HG02623 (cell line): ENCODE results near the gene OR2L8.

ENCODE experiments used
- ATAC-seq: cut with Tn5 transposase; IDR thresholded peaks from one replicate; pipeline ENCODE4 v1.9.1; 2021; ENCODE audit warnings: moderate library complexity; ENCODE audit not compliant: unreplicated experiment

OR2L8 gene, protein sequence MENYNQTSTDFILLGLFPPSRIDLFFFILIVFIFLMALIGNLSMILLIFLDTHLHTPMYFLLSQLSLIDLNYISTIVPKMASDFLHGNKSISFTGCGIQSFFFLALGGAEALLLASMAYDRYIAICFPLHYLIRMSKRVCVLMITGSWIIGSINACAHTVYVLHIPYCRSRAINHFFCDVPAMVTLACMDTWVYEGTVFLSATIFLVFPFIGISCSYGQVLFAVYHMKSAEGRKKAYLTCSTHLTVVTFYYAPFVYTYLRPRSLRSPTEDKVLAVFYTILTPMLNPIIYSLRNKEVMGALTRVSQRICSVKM

DNA sequence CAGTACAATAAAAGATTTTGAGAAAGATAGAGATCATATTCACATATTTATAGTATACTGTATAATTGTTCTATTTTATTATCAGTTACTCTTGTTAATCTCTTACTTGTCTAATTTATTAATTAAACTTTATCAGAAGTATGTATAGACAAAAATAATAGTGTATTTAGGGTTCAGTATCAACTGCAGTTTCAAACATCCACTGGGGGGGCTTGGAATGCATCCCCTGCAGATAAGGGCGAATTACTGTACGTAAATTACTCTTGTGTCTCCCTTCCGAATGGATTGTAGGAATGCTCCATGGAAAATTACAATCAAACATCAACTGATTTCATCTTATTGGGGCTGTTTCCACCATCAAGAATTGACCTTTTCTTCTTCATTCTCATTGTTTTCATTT, at the start of gene OR2L8:
Gene OR2L8, plus strand, starts transcription at position 301 of the 400 bp plus-strand sequence. Its CDS starts 0 bp downstream, at position 301.
- ATAC-seq = no peak

DNA sequence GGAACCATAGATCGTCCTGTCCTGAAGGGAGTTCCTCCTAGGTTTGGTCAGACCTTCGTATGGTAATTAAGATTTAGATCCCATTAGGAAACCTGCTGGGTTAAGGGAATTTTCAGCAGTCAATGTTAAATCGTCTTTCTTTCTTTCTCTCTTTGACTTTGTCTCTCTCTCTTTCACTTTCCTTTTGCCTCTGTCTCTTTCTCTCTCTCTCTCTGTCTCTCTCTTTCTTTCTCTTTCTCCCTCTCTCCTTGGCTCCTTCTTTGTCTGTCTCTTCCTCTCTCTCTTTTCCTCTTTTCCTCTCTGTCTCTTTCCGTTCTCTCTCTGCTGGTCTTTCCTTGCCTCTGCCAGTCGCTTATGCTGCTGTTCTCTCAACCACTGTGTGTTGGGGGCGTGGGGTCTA, 44.5 kb upstream of the OR2L8 start:
- no peak for ATAC-seq

DNA sequence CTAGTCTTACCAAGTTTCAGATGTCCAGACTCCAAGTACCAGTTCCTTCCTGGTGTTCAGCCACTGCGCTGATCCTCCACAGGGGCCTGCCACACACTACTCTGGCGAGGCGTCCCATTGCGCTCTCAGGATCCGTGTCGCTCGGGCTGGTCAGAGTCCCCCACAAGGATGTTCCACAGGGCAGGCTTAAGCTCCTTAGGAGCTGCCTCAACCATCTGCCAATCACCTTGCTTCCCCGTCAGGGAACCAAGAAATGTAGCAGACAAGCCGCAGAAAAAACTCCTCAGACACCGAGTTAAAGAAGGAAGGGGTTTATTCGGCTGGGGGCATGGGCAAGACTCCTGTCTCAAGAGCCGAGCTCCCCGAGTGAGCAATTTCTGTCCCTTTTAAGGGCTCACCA, 43.5 kb upstream of the OR2L8 start:
- ATAC-seq = no peak

DNA sequence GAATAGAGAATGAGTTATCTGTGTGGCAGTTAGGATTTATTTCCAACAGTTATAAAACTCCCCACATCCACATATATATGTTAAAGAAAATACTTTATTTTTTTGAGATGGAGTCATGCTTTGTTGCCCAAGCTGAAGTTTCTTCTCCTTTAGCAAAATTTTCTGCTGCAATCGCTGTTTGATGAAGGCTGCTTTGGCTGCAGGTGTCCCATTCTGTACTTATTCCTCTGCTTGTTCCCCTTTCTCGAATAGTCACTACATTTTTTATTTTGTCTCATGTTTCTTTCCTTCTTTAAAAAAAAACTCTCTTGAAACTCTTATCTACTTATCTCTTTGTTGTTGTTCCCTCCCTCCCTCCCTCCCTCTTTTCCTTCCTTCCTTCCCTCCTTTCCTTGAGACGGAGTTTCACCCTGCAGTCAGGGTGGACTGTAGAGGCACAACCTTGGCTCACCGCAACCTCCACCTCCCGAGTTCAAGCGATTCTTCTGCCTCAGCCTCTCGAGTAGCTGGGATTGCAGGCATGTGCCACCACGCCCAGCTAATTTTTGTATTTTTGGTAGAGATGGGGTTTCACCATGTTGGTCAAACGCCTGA, 42.7 kb upstream of the OR2L8 start:
- no peak for ATAC-seq

DNA sequence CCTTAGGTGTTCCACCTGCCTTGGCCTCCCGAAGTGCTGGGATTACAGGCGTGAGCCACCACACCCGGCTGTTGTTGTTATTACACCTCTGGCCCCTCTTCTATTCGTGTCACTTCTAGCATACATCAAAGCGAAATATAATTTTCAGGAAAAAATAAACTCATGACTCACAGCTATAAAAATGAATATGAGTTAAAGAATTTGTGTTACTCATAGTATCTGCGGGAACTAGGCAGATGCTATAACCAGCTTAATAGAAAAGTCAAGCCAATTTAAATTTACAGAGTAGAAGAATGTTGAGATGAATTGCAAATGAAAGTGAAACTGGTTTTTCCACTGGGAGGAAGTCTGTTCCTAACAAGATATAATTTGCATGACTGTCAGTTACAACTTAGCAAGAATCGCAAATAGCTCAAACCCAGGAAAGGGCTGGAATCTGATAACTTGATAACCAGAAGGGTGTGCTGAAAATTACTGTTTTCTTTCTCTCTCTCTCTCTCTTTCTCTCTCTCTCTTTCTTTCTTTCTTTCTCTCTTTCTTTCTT, 42.1 kb upstream of the OR2L8 start:
- ATAC-seq = no peak

DNA sequence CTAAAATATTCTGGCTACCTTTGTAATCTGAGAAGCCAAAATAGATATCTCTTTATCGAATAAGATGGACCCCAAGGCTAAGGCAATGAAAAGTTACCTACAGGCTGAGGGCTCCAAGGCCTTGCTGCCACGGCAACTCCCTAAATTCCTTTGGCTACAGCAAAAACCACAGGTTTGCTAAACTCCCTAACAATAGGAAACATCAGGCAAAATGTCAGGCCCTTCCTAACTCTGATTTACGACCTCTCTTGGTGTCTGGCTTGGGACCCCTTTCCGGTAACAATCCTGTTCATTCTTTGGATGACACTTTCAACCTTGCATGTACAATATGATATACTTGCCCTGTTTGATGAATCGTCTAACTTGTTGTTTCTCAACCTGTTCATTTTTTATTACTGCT, 39.9 kb upstream of the OR2L8 start:
- no peak for ATAC-seq

DNA sequence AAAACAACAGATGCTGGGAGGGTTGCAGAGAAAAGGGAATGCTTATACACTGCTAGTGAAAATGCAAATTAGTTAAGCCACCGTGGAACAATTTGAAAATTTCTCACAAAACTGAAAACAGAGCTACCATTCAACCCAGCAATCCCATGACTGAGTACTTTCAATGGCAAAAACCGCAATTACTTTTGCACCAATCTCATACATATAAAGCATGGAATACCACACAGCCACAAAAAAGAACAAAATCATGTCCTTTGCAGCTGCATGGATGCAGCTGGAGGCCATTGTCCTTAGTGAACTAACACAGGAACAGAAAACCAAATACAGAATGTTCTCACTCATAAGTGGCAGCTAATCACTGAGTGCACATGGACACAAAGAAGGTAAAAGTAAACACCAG, 34.9 kb upstream of the OR2L8 start:
- ATAC-seq = no peak

DNA sequence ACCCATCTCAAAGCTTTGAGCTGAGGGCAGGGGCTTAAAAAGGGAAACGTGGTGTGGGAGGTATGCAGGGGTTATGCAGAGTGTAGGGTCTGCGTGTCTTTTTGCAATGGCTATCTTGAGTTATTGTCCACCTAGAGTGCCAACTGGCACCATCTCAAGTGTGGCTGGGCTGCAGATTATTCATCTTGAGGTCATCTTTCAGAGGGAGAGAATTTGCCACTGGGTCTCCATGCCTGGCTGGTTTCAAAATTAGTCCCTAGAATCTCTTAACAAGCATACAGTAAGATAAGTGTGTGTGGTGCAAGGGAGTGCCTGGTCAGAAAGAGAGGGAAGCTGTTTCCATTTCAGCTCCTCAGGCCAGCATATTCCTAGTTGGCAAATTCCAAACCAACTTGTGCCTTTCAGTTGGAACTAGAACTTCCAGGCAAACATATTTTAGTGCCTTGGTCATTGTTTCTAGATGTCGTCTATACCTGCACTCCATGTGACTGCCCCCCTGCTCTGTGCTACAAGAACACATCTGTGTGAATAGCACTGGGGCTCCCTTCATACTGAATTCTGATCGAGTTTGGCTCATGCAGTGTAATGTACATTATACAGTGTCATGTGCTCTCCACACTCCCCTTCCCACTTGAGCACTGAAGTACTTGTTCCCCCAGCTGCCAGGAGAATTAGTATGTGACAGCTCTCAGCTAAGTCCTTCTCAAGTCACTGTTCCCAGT, 33.6 kb upstream of the OR2L8 start:
- ATAC-seq = no peak

DNA sequence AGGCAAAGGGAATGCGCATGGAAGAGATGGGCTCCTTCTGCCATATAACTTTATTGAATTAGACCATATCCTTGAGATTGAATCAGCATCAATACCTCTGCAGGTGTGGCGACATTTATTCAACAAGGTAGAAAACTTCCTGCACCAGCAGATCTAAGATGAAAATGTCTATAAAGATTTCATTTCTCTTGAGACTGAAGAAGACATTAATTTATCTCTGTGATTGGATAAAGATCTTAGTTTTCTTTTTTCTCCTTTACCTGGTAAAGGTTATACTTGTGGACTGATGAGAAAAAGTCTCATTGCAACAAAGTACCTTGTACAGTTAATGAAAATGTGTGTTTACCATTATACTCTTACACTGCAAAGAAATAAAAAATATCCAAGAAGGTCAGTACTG, 28.7 kb upstream of the OR2L8 start, which contains the start of gene OR2T8:
Gene OR2T8, plus strand, starts transcription at position 301 of the 400 bp plus-strand sequence. CDS start 766 bp downstream, outside the sequence.
- no peak for ATAC-seq

DNA sequence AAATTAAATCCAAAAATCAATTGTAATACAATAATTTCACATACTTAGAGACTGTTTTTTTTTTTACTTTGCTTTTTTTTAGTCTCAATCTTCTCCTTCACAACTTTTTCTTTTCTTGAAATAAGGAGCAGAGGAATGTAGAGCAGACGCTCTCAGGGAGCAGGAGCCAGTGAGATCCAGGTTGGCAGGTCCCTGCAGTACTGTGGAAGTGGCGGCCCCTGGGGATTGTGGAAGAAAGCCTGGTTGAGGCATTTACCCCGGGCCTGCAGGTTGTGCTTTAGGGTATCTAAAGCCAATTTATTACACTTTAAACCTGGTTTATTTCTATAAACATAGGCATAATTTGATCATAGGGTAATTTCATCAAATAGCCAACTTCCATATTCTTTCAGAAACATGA, 24.7 kb upstream of the OR2L8 start:
- ATAC-seq = no peak

DNA sequence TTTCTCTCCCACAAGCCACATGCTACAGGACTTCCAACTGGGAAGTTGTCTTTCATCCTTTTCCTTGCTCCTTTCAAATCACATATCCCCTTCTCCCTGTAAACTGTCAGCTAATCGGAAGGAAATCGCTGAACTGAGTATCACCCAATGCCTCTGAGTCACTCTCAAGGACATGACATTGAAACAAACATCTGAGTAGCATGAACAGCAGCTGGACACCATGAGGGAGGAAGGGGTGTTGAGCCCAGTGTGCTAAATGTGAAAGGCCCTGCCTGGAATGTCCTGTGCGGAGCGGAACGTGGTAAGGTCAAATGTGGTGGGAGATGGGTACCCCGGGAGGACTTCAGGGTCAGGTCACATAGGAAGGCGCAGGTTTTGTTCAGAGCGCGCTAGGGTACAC, 23.8 kb upstream of the OR2L8 start, which contains the start of gene OR2AJ1:
Gene OR2AJ1, plus strand, starts transcription at position 22 of the 400 bp plus-strand sequence. CDS start 8,880 bp downstream, outside the sequence.
- no peak for ATAC-seq

DNA sequence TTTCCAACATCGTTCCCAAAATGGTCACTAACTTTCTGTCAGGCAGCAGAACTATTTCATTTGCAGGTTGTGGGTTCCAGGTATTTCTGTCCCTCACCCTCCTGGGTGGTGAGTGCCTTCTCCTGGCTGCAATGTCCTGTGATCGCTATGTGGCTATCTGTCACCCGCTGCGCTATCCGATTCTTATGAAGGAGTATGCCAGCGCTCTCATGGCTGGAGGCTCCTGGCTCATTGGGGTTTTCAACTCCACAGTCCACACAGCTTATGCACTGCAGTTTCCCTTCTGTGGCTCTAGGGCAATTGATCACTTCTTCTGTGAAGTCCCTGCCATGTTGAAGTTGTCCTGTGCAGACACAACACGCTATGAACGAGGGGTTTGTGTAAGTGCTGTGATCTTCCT, 14.7 kb upstream of the OR2L8 start:
- ATAC-seq = no peak

DNA sequence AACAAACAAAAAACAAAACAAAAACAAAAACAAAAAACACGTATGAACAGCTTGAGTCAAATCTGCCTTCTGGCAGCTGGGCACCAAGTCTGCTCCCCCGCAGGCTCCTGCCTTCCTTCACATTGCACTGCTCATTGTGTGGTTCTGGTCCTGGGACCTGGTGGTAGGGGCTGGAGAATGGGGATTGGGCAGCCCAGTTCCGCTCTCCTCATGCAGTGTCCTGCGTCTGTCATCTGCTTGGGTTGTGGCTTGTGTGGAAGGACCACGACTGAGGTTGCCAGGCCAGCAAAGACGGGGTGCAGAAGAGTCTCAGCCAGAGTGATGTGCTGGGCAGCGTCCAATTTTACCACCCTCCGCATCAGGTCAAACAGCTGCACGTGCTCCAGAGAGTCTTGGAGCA, 12.9 kb upstream of the OR2L8 start:
- no peak for ATAC-seq

DNA sequence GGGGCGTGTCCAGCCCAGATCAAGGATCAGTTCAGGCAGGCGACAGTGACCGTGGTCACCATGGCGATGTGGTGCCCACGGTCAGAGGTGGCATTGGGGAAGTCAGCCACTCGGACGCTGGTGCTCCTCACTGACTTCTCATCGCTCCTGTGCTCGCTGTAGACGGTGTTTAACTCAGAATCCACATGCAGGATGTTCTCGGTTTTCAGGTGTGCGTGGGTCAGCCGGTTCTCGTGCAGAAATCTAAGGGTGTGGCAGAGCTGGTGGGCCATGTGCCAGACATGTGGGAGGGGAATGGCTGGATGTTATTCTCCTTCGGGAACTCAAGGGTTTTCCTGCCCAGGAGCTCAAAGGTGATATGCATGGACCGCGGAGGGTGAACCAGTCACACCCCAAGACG, 12.2 kb upstream of the OR2L8 start:
- no peak for ATAC-seq

DNA sequence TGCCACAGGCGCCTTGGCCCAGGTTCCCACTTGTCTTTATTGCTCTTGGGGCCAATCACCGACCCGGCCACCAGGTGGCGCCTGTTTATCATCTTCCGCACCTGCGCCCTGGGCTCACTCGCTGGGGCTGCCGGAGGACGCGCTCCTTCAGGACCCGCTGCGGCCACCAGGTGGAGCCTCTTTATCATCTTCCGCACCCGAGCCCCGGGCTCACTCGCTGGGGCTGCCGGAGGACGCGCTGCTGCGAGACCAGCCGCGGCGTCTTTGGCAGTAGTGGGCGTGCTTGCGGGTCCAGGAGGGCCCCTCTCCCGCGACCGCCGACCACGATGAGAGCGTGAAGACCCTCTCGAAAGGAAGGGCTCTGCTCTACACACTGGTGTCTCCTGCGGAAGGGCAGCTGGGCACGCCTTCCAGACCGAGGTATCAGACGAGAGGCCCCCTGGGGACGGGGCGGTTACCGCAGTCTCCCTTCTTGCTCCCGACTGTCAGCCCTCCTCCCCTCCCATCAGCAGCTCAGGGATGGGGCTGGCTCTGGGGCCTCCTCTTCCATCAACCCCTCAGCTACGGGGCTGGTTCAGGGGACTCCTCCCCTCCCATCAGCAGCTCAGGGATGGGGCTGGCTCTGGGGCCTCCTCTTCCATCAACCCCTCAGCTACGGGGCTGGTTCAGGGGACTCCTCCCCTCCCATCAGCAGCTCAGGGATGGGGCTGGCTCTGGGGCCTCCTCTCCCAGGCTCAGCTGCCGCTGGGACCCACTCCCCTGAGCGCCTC, 11.5 kb upstream of the OR2L8 start:
- peak; percentile 100 for ATAC-seq

DNA sequence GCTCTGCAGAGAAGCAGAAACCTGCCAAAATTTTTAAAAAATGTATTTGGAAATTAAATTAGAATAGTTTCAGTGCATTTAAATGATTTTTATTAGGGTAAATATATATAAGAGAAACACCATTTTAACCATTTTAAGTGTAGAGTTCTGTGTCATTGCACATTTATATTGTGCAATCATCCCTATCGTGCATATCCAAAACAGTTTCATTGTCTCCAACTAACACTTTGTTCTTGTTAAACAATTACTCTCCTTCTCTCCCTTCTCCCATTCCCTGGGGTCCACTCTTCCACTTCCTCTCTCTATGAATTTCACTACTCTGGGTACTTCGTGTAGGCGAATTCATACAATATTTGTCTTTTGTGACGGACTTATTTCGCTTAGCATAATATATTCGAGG, 6.0 kb upstream of the OR2L8 start:
- no peak for ATAC-seq

DNA sequence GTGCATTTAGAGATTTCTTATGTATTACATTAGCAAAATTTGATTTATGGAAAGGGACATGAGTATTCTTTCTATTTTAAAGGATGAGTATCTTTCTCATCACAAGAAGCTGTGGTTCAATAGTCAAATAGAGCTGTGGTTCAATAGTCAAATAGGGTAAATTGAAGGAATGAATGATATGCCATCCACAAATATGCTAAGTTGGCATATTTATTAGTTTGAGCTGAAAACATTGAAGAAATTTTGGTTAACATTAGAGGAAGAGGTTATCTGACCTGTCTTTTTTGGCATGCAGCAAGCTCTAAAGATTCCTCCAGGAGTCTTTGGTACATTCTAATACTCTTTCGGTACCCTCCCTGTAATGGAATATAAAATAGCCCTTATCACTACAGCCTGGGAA, 4.8 kb downstream of the OR2L8 start:
- ATAC-seq = no peak

DNA sequence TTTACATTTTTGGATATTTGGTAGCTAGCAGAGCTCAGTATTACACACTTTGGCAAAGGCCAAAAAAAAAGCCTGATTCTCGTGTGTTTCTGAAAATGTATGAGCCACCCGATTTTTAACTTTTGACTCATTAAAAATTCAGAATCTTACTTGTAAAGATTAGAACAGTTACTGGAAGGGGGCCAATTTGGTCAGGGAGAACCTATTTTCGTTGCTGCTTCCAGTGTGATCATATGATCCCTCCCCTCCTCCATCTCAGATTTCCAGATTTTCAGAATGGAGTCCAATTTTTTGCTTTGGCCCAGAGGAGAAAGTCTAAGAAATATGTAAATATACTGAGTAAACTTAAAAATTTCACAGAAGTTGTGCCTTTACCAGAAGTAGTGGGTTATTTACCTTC, 13.1 kb downstream of the OR2L8 start:
- no peak for ATAC-seq

DNA sequence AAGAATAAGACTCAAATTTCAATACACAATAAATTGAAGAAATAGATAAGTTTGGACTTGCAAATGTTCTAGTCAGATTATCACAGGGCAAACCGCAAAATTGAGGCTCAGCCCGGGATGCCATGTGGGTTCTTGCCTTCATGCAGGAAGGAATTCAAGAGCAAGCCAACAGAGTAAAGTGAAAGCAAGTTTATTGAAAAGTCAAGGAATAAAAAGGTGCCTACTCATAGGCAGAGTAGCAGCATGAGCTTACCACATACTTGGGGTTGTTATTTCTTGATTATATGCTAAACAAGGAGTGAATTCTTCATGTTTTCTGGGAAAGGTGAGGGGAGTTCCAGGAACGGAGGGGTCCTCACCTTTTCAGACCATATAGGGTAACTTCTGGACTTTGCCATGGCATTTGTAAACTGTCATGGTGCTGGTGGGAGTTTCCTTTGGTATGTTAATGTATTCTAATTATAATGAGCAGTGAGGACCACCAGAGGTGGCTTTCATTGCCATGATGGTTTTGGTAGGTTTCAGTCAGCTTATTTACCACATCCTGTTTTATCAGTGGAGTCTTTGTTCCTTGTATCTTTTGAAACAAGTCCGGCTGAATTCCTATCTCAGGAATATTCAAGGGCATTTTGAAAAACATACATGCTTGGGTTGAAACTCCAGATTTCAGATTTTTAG, 14.4 kb downstream of the OR2L8 start:
- no peak for ATAC-seq

DNA sequence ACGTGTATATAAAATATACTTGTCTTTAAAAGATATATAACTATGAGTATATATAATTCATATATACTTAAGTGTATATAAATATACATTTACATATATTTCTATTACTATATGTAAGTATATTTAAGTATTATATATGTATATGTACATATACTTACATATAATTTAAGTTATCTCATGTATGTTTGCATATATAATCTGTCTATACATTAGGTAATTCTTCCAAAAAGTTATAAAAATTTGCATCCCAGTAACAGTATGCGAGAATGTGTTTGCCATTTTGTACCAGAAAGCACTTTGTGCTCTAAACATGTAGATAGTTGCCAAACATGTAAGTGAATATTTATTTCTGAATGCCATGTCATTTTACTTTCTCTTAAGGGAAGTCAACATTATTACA, 16.3 kb downstream of the OR2L8 start, which contains the start of gene OR2AK2:
Gene OR2AK2, plus strand, starts transcription at position 301 of the 400 bp plus-strand sequence. CDS start 144 bp downstream, outside the sequence.
- ATAC-seq = no peak
